A549 (cell line): ENCODE data around the gene EZH1. TPM values are rescaled to one million over a fixed set of nuclear protein-coding genes. Genes with fewer than 3 reads are reported as not detected.

Source experiments
- ATAC-seq, 2 experiments: fragments of 200-7000 bp in 1 of 2; fragments of >200 bp in 1 of 2; cut with Nextera tagmentation in 1 of 2; cut with Tn5 transposase in 1 of 2; 3 replicates each; pipeline versions ENCODE4 v1.8.0 to v1.9.1; 2018 to 2020; ENCODE audit warnings: mild to moderate bottlenecking in 1 of 2, moderate library complexity in 1 of 2
- CTCF ChIA-PET: fragments of 300-600 bp; sonication (Branson Sonifier 250); formaldehyde crosslinking; extraction: SDS; loops from one replicate; lab custom pipeline; 2021; ENCODE audit warnings: antibody characterized with exemption, inconsistent platforms; lab: Yijun Ruan, JAX
- POLR2A ChIA-PET: fragments of 350-600 bp; formaldehyde crosslinking; extraction: SDS; loops from one replicate; lab custom pipeline; 2021; ENCODE audit warnings: antibody characterized with exemption, inconsistent platforms; lab: Yijun Ruan, JAX
- DNase-seq, 2 experiments: peaks; one replicate each; pipeline versions ENCODE4 v3.0.0 to v3.0.0-alpha.2; 2011 to 2016; ENCODE audit warnings: low read depth in 1 of 2, low spot score in 1 of 2
- FAIRE-seq: peaks from 2 replicates; lab custom pipeline; 2011; peaks lifted over from hg19 to GRCh38; lab: Jason Lieb, UNC
- H3K27ac ChIP-seq, 2 experiments: fragments of >200 bp; sonication (Bioruptor Twin); formaldehyde crosslinking; 3 replicates each; pipeline ENCODE4 v1.5.1; 2016 to 2017
- H3K4me1 ChIP-seq: fragments of >200 bp; sonication (Bioruptor Twin); formaldehyde crosslinking; 3 replicates; pipeline ENCODE4 v1.6.1; 2016
- H3K4me2 ChIP-seq: fragments of >200 bp; sonication (Bioruptor Twin); formaldehyde crosslinking; 3 replicates; pipeline ENCODE4 v1.6.1; 2016
- H3K4me3 ChIP-seq: fragments of >200 bp; sonication (Bioruptor Twin); formaldehyde crosslinking; 3 replicates; pipeline ENCODE4 v1.5.1; 2016
- H3K9me3 ChIP-seq: fragments of >200 bp; sonication (Bioruptor Twin); formaldehyde crosslinking; 3 replicates; pipeline ENCODE4 v1.6.1; 2016
- CBX8 ChIP-seq: fragments of 200-600 bp; sonication (generic); IDR thresholded peaks from 2 replicates; pipeline ENCODE4 v1.6.1; 2016
- CEBPB ChIP-seq, 2 experiments: fragments of >200 bp in 1 of 2; sonication (Bioruptor Twin) in 1 of 2; formaldehyde crosslinking in 1 of 2; IDR thresholded peaks; 2 replicates each; pipeline ENCODE4 v1.6.1; 2012 to 2016
- CHD4 ChIP-seq: fragments of 200-600 bp; sonication (generic); IDR thresholded peaks from 2 replicates; pipeline ENCODE4 v1.6.1; 2016; ENCODE audit warnings: antibody characterized with exemption, mild to moderate bottlenecking, borderline replicate concordance
- EHF ChIP-seq: fragments of 250-450 bp; sonication (Bioruptor Pico); IDR thresholded peaks from 2 replicates; pipeline ENCODE4 v1.5.0; 2020; ENCODE audit warnings: mild to moderate bottlenecking
- EHMT2 ChIP-seq: fragments of 200-600 bp; sonication (generic); IDR thresholded peaks from 2 replicates; pipeline ENCODE4 v1.6.1; 2016; ENCODE audit warnings: antibody characterized with exemption, low read depth, mild to moderate bottlenecking, moderate library complexity
- EP300 ChIP-seq, 2 experiments: fragments of >200 bp; sonication (Bioruptor Twin); formaldehyde crosslinking; IDR thresholded peaks; 2 replicates in 1 of 2; 3 replicates in 1 of 2; pipeline ENCODE4 v1.6.1; 2016 to 2017
- FOSB ChIP-seq: fragments of 250-450 bp; sonication (Bioruptor Pico); IDR thresholded peaks from 2 replicates; pipeline ENCODE4 v1.5.0; 2020; ENCODE audit warnings: mild to moderate bottlenecking, moderate library complexity
- HEYL ChIP-seq: fragments of 250-450 bp; sonication (Bioruptor Pico); IDR thresholded peaks from 2 replicates; pipeline ENCODE4 v1.8.0; 2021; ENCODE audit warnings: mild to moderate bottlenecking, moderate library complexity
- HOXA7 ChIP-seq: fragments of 250-450 bp; sonication (Bioruptor Pico); IDR thresholded peaks from 2 replicates; pipeline ENCODE4 v1.5.0; 2020; ENCODE audit warnings: mild to moderate bottlenecking, moderate library complexity
- HOXB13 ChIP-seq: fragments of 250-450 bp; sonication (Bioruptor Pico); IDR thresholded peaks from 2 replicates; pipeline ENCODE4 v1.5.0; 2020; ENCODE audit warnings: low read depth, mild to moderate bottlenecking, moderate library complexity
- JUNB ChIP-seq: fragments of >200 bp; sonication (Bioruptor Twin); formaldehyde crosslinking; IDR thresholded peaks from 2 replicates; pipeline ENCODE4 v1.6.1; 2016
- KDM1A ChIP-seq: fragments of 200-600 bp; sonication (generic); IDR thresholded peaks from 2 replicates; pipeline ENCODE4 v1.6.1; 2016; ENCODE audit warnings: low read depth, mild to moderate bottlenecking
- KDM5A ChIP-seq: fragments of 200-600 bp; sonication (generic); IDR thresholded peaks from 2 replicates; pipeline ENCODE4 v1.6.1; 2016; ENCODE audit warnings: antibody characterized with exemption, mild to moderate bottlenecking
- MYC ChIP-seq: IDR thresholded peaks from 2 replicates; pipeline ENCODE4 v1.6.1; 2012; ENCODE audit warnings: mild to moderate bottlenecking, inconsistent platforms, low read length, improper control_type of control experiment, borderline replicate concordance
- NR3C1 ChIP-seq: fragments of >200 bp; sonication (Bioruptor Twin); formaldehyde crosslinking; IDR thresholded peaks from 3 replicates; pipeline ENCODE4 v1.6.1; 2017
- PHF8 ChIP-seq: fragments of 200-600 bp; sonication (generic); IDR thresholded peaks from 2 replicates; pipeline ENCODE4 v1.6.1; 2016; ENCODE audit warnings: low read depth, mild to moderate bottlenecking, antibody characterized with exemption, moderate library complexity, borderline replicate concordance
- POLR2A ChIP-seq: IDR thresholded peaks from 2 replicates; pipeline ENCODE4 v1.6.1; 2012; ENCODE audit warnings: mild to moderate bottlenecking, low read length
- RAD21 ChIP-seq, 2 experiments: fragments of >200 bp in 1 of 2; sonication (Bioruptor Twin) in 1 of 2; formaldehyde crosslinking in 1 of 2; IDR thresholded peaks in 1 of 2; conservative IDR thresholded peaks in 1 of 2; 2 replicates in 1 of 2; 3 replicates in 1 of 2; pipeline ENCODE4 v1.6.1; 2012 to 2018; ENCODE audit warnings: inconsistent platforms in 1 of 2
- RARB ChIP-seq: fragments of 250-450 bp; sonication (Bioruptor Pico); IDR thresholded peaks from 2 replicates; pipeline ENCODE4 v1.8.0; 2021; ENCODE audit warnings: mild to moderate bottlenecking, moderate library complexity
- RFX5 ChIP-seq: fragments of 450-650 bp; IDR thresholded peaks from 2 replicates; pipeline ENCODE4 v1.7.1; 2014; ENCODE audit warnings: antibody characterized with exemption, mild to moderate bottlenecking, moderate library complexity
- SMC3 ChIP-seq: fragments of >200 bp; sonication (Bioruptor Twin); formaldehyde crosslinking; IDR thresholded peaks from 3 replicates; pipeline ENCODE4 v1.6.1; 2018; ENCODE audit warnings: inconsistent platforms
- TP53 ChIP-seq: fragments of 250-450 bp; sonication (Bioruptor Pico); IDR thresholded peaks from 2 replicates; pipeline ENCODE4 v1.5.0; 2021; ENCODE audit warnings: mild to moderate bottlenecking, moderate library complexity
- ZNF302 ChIP-seq: fragments of 250-450 bp; sonication (Bioruptor Pico); IDR thresholded peaks from 2 replicates; pipeline ENCODE4 v1.9.0; 2021; ENCODE audit warnings: inconsistent platforms, mild to moderate bottlenecking, moderate library complexity
- WGBS: methylation state at CpG from one replicate; pipeline ENCODE4 v1.1.6; 2017; ENCODE audit errors: missing lambda C conversion rate; 5-methylcytosine and 5-hydroxymethylcytosine counted together
- polyA plus RNA-seq, 4 experiments: library from polyadenylated mRNA; depleted of rRNA in 3 of 4; stranded (reverse); fragments of >200 nt; fragmentation: RNase III in 1 of 4; extraction: RNeasy Plus Mini Kit Qiagen cat#74134 plus additional on column Dnase treatment in 1 of 4; gene quantifications; 2 replicates in 3 of 4; 3 replicates in 1 of 4; pipeline ENCODE4 v1.2.3, GENCODE V29; 2011 to 2017
- TF ChIP-seq, protein P1 (sequence below): fragments of >200 bp; sonication (Bioruptor Twin); formaldehyde crosslinking; IDR thresholded peaks from 3 replicates; pipeline ENCODE4 v1.5.1; 2016
- TF ChIP-seq, protein P2 (sequence below): IDR thresholded peaks from 2 replicates; pipeline ENCODE4 v1.6.1; 2012

Gene EZH1
- polyA plus RNA-seq, 2 of the 4 experiments (the other 2 are of a cell fraction) = 20.1 to 41.1 TPM

DNA sequence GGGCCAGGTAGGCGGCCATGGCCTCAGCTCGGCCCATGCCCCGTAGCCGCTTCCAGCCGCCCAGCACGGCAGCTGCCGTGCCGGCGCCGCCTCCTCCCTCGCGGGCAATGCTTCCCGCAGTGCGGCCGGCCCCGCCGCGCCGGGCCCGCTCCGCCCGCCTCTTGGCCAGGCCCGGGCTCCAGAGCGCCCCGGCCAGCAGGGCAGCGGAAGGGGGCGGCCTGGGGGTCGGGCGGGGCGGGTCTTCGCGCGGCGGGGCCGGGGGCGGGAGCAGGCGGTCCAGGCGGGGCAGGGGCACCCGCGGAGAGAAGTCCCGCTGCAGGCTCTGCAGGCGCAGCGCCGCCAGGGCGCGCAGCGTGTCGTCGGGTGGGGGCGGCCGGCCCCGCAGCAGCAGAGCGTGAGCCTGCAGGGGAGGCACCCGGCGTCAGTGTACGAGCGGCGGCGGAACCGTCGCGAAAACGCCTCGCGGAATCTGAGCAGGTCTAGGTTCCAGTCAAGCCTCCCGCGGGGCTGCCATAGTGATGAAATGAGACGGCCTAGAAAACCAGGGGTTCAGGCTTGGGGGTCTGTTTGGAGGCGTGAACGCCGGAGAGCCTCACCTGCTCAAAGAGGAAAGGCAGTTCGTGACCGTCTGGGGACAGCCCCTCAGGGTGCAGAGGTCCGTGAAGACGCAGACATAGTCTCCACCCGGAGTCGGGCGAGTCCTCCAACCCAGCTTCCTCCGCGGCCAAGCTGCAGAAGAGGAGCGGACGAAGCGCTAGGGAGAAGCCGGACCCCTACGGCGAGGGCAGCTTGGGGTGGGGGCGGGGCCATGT is 74.7 kb downstream of the EZH1 start:
- H3K9me3 ChIP-seq = no peaks in the 10 kb centered on the region
- DNase-seq = no peak
- ATAC-seq = no peak
- 96% methylated on average over 68 of the region's 87 CpGs for WGBS
- TF ChIP-seq, protein P1, sequence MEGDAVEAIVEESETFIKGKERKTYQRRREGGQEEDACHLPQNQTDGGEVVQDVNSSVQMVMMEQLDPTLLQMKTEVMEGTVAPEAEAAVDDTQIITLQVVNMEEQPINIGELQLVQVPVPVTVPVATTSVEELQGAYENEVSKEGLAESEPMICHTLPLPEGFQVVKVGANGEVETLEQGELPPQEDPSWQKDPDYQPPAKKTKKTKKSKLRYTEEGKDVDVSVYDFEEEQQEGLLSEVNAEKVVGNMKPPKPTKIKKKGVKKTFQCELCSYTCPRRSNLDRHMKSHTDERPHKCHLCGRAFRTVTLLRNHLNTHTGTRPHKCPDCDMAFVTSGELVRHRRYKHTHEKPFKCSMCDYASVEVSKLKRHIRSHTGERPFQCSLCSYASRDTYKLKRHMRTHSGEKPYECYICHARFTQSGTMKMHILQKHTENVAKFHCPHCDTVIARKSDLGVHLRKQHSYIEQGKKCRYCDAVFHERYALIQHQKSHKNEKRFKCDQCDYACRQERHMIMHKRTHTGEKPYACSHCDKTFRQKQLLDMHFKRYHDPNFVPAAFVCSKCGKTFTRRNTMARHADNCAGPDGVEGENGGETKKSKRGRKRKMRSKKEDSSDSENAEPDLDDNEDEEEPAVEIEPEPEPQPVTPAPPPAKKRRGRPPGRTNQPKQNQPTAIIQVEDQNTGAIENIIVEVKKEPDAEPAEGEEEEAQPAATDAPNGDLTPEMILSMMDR = no peak
- no peak for TF ChIP-seq RARB (CRISPR knock-in tag)
- no peak for TF ChIP-seq EHMT2
- TF ChIP-seq CEBPB (IDR thresholded peaks at IDR 0.05) = no peak
- no peak for TF ChIP-seq RFX5
- TF ChIP-seq HOXB13 (CRISPR knock-in tag) = no peak
- TF ChIP-seq PHF8 = no peak
- no peak for TF ChIP-seq FOSB (CRISPR knock-in tag)
- TF ChIP-seq, protein P2, sequence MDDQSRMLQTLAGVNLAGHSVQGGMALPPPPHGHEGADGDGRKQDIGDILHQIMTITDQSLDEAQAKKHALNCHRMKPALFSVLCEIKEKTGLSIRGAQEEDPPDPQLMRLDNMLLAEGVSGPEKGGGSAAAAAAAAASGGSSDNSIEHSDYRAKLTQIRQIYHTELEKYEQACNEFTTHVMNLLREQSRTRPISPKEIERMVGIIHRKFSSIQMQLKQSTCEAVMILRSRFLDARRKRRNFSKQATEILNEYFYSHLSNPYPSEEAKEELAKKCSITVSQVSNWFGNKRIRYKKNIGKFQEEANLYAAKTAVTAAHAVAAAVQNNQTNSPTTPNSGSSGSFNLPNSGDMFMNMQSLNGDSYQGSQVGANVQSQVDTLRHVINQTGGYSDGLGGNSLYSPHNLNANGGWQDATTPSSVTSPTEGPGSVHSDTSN = no peak
- no peak for TF ChIP-seq POLR2A
- TF ChIP-seq EHF (CRISPR knock-in tag) = no peak
- no peak for TF ChIP-seq TP53 (CRISPR knock-in tag)
- no peak for TF ChIP-seq HEYL
- no peak for TF ChIP-seq CBX8
- no peak for TF ChIP-seq ZNF302 (CRISPR knock-in tag)
- TF ChIP-seq KDM1A = no peak
- no peak for TF ChIP-seq CHD4
- no peak for FAIRE-seq
- no peak overlapping the region for H3K4me2 ChIP-seq
- CTCF ChIA-PET = interaction anchor here (1.0 to 15.7 kb wide), 8 partner anchors 8 to 90 kb away, joined by 4 to 394 read pairs (median 6); partner anchors contain the start of genes PLEKHH3, PSMC3IP and TUBG2
- H3K4me1 ChIP-seq = peaks cover 49% of the 10 kb centered on the region
- H3K4me3 ChIP-seq = no peak overlapping the region
- POLR2A ChIA-PET = interaction anchor here (0.6 kb wide), 1 partner anchor 14 kb away, joined by 3 read pairs; no protein-coding TSS in a partner anchor
- 0 out of 6 replicates have a peak overlapping the region, but pooled peaks of 1 of the 2 experiments have one; percentile 2 for H3K27ac ChIP-seq

DNA sequence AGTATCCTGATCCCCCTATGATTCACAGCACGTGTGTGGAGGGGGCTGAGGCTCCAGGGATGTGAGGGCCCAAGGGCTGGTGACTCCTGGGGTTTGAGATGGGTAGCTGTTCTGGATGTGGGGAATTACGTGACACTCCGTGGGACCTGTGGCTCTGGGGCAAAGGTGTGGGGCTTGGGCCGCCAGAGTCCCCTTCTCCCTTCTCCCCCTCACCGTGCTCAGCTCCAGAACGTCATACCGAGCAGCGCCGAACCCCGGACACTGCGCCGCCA is 75.2 kb downstream of the EZH1 start:
- peaks cover 44% of the 10 kb centered on the region for H3K4me1 ChIP-seq
- TF ChIP-seq HOXB13 (CRISPR knock-in tag) (no peak), NR3C1 (no peak)
- FAIRE-seq (no peak), DNase-seq (no peak), ATAC-seq (no peak)
- 94% methylated on average over 12 of the region's 12 CpGs for WGBS
- POLR2A ChIA-PET = no interaction called here
- H3K4me3 ChIP-seq = no peak overlapping the region
- H3K4me2 ChIP-seq = no peak overlapping the region
- H3K9me3 ChIP-seq = no peaks in the 10 kb centered on the region
- H3K27ac ChIP-seq = peak overlapping the region in 1 of 2 experiments; percentile 2; a peak in 2 of 6 replicates
- CTCF ChIA-PET = interaction anchor here (1.0 to 15.7 kb wide), 8 partner anchors 9 to 89 kb away, joined by 3 to 394 read pairs (median 6); partner anchors contain the start of genes PLEKHH3, PSMC3IP, RETREG3 and TUBG1

DNA sequence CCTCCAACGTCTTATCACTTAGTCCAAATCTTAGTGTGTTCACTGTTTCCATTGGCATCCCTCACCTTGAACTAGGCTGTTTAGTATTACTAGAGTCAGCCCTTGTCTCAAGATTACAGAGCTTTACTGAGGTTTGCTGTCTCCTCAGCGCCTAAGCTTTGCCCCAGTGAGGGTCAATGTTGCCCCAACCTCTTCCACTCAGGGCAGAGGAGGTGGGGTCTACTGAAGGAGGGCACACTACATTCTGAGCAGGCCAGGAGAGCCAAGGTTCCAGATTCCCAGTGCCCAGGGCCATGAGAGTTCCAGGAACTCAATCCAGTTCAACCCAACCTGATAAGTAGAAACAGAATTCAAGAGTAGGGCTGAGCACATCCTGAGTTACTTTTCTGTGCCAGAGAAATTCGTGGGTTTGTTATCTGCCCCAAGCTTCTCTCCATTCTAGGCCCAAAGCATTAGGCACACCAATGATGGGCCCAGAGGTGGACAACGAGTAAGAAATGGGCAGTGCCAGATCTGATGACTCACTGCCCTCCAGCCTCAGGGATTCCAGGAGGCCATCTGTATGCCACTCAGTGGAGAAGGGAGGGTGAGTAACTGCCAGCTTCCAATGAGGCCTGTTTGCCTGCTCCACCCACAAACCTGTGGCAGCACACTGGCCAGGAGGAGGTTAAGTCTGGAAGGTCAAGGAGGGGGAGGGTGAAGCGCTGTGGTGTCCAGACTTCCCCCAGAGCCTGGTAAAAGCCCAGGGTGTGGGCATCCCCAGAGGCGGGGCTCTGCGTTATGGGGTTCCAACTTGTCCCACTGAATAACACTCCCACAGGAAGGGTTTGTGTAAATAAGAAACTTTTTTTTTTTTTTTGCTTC is 77.5 kb downstream of the EZH1 start:
- peak; percentile 99 for FAIRE-seq
- peaks cover 32% of the 10 kb centered on the region for H3K4me1 ChIP-seq
- CTCF ChIA-PET = interaction anchor here (0.8 to 15.7 kb wide), 9 partner anchors 8 to 96 kb away, joined by 3 to 394 read pairs (median 8); partner anchors contain the start of genes PLEKHH3, PSMC3IP, RETREG3 and TUBG1
- H3K4me2 ChIP-seq = peak overlapping the region; percentile 76
- H3K27ac ChIP-seq = peak overlapping the region; percentile 78
- H3K4me3 ChIP-seq = 0 out of 3 replicates have a peak overlapping the region, but pooled peaks have one; percentile 7
- 22% methylated on average over 7 of the region's 7 CpGs for WGBS
- no peaks in the 10 kb centered on the region for H3K9me3 ChIP-seq
- peak; percentile 95 to 96 for ATAC-seq
- peak; percentile 96 to 99 for DNase-seq
- POLR2A ChIA-PET = interaction anchor here (0.5 to 3.0 kb wide), 6 partner anchors 8 to 107 kb away, joined by 3 to 63 read pairs (median 8); partner anchors contain the start of genes PLEKHH3, PSMC3IP, RETREG3 and TUBG1
- TF ChIP-seq, protein P1 = no peak
- TF ChIP-seq, protein P2 = peak; percentile 93
- TF ChIP-seq JUNB (peak; percentile 21; the same call in 1 of the 2 replicates), HOXA7 (CRISPR knock-in tag) (no peak), MYC (no peak; the same call in 1 of the 2 replicates), KDM5A (no peak), EP300 (IDR thresholded peaks at IDR 0.05) (no peak), CEBPB (IDR thresholded peaks at IDR 0.05) (no peak), RAD21 (conservative IDR thresholded peaks at IDR 0.05 in 1 of 2, IDR thresholded peaks at IDR 0.05 in 1 of 2) (peak in 1 of 2 experiments; percentile 8; a peak in 1 of 5 replicates), SMC3 (0 out of 3 replicates have a peak, but pooled peaks have one; percentile 12)
